ENCODE measurements around the gene ASIC3.

The ASIC3 gene

DNA sequence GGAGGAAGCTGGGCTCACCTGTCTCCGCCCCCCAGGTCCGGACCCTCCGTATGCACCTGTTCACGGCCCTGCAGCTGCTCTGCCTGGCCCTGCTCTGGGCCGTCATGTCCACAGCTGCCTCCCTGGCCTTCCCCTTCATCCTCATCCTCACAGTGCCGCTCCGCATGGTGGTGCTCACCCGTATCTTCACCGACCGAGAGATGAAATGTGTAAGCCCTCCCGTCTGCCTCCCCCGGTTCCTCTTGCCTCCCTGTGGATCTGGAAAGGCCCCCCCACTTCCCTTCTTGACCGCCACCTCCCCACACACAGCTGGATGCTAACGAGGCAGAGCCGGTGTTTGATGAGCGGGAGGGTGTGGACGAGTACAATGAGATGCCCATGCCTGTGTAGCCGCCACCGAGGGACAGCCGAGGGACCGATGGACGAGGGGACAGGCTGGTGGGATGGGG lies 27.7 kb downstream of the ASIC3 start:
- H3K27ac ChIP-seq (ENCODE audit: low read length), result no peak overlapping the region
- H3K9me3 ChIP-seq (ENCODE audit: control insufficient read depth in 2 of 2, low read length in 2 of 2), result no peaks in the 10 kb centered on the region
- no peak overlapping the region for H3K9ac ChIP-seq (ENCODE audit: low read length in 2 of 2)
- peaks cover 16 to 28% of the 10 kb centered on the region in 2 donors for H3K36me3 ChIP-seq (ENCODE audit: control insufficient read depth in 2 of 2, insufficient read depth in 2 of 2, low read length in 2 of 2)
- H3K27me3 ChIP-seq (ENCODE audit: control insufficient read depth in 1 of 2, insufficient read depth in 2 of 2, low read length in 2 of 2), result no peaks in the 10 kb centered on the region
- no peak overlapping the region for H3K4me3 ChIP-seq (ENCODE audit: low read length in 2 of 2)
- H3K4me1 ChIP-seq (ENCODE audit: control insufficient read depth, insufficient read depth, low read length), result peaks cover 25% of the 10 kb centered on the region

- H3K27me3 ChIP-seq (ENCODE audit: control insufficient read depth in 1 of 2, insufficient read depth in 2 of 2, low read length in 2 of 2), result no peaks in the 10 kb centered on the region
- no peaks in the 10 kb centered on the region for H3K9me3 ChIP-seq (ENCODE audit: control insufficient read depth in 2 of 2, low read length in 2 of 2)
- H3K36me3 ChIP-seq (ENCODE audit: control insufficient read depth in 2 of 2, insufficient read depth in 2 of 2, low read length in 2 of 2), result peaks cover 10 to 26% of the 10 kb centered on the region in 2 donors
- H3K4me3 ChIP-seq (ENCODE audit: low read length in 2 of 2), result no peak overlapping the region
- no peak overlapping the region for H3K9ac ChIP-seq (ENCODE audit: low read length in 2 of 2)
- H3K4me1 ChIP-seq (ENCODE audit: control insufficient read depth, insufficient read depth, low read length), result peaks cover 35% of the 10 kb centered on the region
- peak overlapping the region; percentile 31 for H3K27ac ChIP-seq (ENCODE audit: low read length)
Measured at GRCh38 chr7:151076863-151077704, 28.8 kb downstream of the ASIC3 start.

- H3K4me1 ChIP-seq (ENCODE audit: control insufficient read depth, insufficient read depth, low read length), result peaks cover 42% of the 10 kb centered on the region
- H3K27me3 ChIP-seq (ENCODE audit: control insufficient read depth in 1 of 2, insufficient read depth in 2 of 2, low read length in 2 of 2), result no peaks in the 10 kb centered on the region
- peaks cover 10 to 24% of the 10 kb centered on the region in 2 donors for H3K36me3 ChIP-seq (ENCODE audit: control insufficient read depth in 2 of 2, insufficient read depth in 2 of 2, low read length in 2 of 2)
- no peaks in the 10 kb centered on the region for H3K9me3 ChIP-seq (ENCODE audit: control insufficient read depth in 2 of 2, low read length in 2 of 2)
- no peak overlapping the region for H3K4me3 ChIP-seq (ENCODE audit: low read length in 2 of 2)
- no peak overlapping the region for H3K9ac ChIP-seq (ENCODE audit: low read length in 2 of 2)
- H3K27ac ChIP-seq (ENCODE audit: low read length), result peak overlapping the region; percentile 31
Measured at GRCh38 chr7:151077705-151078232, 29.4 kb downstream of the ASIC3 start.

DNA sequence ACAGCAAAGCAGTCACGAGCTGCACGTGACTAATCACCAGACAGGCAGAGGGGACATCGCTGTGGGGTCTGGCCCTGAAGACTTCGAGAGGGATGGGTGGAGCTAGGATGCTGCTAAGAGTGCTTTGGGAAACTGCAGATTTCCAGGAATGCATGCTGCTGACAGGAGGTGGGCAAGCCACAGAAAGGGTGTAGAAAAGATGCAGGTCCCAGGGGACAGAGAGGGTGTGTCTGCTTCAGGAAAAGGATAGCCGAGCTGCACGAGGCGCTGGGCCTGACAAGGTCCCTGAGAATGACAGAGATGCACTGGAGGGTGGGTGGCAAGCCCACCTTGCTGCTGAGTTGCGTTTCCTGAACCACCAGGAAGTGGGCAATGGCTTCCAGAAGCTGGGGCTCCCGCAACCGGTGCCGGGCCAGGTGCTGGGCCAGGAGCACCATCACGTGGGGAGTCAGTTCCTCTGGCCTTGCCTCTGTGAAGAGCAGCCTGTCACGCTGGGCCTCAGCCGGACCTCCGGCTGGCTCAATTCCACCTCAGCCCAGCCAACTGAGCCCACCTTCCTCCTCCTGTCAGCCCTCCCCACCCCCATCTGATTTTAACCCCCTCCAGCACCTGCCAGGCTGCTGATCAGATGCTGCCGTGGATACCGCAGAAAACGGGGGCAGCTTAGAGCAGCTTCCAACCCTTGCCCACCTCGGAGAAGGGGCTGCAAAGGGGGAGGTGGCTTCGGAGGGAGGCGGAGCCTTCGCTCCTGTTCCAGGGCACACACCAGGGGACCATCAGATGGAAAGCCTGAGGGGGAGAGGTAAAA lies 30.1 kb downstream of the ASIC3 start:
- Histone ChIP-seq H3K4me3 (ENCODE audit: low read length in 2 of 2) (no peak overlapping the region), H3K4me1 (ENCODE audit: control insufficient read depth, insufficient read depth, low read length) (peaks cover 42% of the 10 kb centered on the region), H3K36me3 (ENCODE audit: control insufficient read depth in 2 of 2, insufficient read depth in 2 of 2, low read length in 2 of 2) (peaks cover 10 to 24% of the 10 kb centered on the region in 2 donors), H3K27ac (ENCODE audit: low read length) (peak overlapping the region; percentile 31), H3K9ac (ENCODE audit: low read length in 2 of 2) (no peak overlapping the region), H3K9me3 (ENCODE audit: control insufficient read depth in 2 of 2, low read length in 2 of 2) (no peaks in the 10 kb centered on the region), H3K27me3 (ENCODE audit: control insufficient read depth in 1 of 2, insufficient read depth in 2 of 2, low read length in 2 of 2) (no peaks in the 10 kb centered on the region)

GRCh38 chr7:151079199-151079910 lies 31.0 kb downstream of the ASIC3 start:
- Histone ChIP-seq H3K4me3 (ENCODE audit: low read length in 2 of 2) (peak overlapping the region; percentile 87 to 88), H3K27ac (ENCODE audit: low read length) (no peak overlapping the region), H3K36me3 (ENCODE audit: control insufficient read depth in 2 of 2, insufficient read depth in 2 of 2, low read length in 2 of 2) (peaks cover 10 to 19% of the 10 kb centered on the region in 2 donors), H3K9me3 (ENCODE audit: control insufficient read depth in 2 of 2, low read length in 2 of 2) (no peaks in the 10 kb centered on the region), H3K4me1 (ENCODE audit: control insufficient read depth, insufficient read depth, low read length) (peaks cover 47% of the 10 kb centered on the region), H3K9ac (ENCODE audit: low read length in 2 of 2) (peak overlapping the region; percentile 82 to 91), H3K27me3 (ENCODE audit: control insufficient read depth in 1 of 2, insufficient read depth in 2 of 2, low read length in 2 of 2) (no peaks in the 10 kb centered on the region)

GRCh38 chr7:151080067-151080521 lies 31.8 kb downstream of the ASIC3 start:
- Histone ChIP-seq H3K4me1 (ENCODE audit: control insufficient read depth, insufficient read depth, low read length) (peaks cover 47% of the 10 kb centered on the region), H3K27me3 (ENCODE audit: control insufficient read depth in 1 of 2, insufficient read depth in 2 of 2, low read length in 2 of 2) (no peaks in the 10 kb centered on the region), H3K4me3 (ENCODE audit: low read length in 2 of 2) (peak overlapping the region; percentile 87 to 88), H3K27ac (ENCODE audit: low read length) (peak overlapping the region; percentile 95), H3K9me3 (ENCODE audit: control insufficient read depth in 2 of 2, low read length in 2 of 2) (no peaks in the 10 kb centered on the region), H3K9ac (ENCODE audit: low read length in 2 of 2) (peak overlapping the region; percentile 82 to 91), H3K36me3 (ENCODE audit: control insufficient read depth in 2 of 2, insufficient read depth in 2 of 2, low read length in 2 of 2) (peaks cover 3 to 14% of the 10 kb centered on the region in 2 donors)

DNA sequence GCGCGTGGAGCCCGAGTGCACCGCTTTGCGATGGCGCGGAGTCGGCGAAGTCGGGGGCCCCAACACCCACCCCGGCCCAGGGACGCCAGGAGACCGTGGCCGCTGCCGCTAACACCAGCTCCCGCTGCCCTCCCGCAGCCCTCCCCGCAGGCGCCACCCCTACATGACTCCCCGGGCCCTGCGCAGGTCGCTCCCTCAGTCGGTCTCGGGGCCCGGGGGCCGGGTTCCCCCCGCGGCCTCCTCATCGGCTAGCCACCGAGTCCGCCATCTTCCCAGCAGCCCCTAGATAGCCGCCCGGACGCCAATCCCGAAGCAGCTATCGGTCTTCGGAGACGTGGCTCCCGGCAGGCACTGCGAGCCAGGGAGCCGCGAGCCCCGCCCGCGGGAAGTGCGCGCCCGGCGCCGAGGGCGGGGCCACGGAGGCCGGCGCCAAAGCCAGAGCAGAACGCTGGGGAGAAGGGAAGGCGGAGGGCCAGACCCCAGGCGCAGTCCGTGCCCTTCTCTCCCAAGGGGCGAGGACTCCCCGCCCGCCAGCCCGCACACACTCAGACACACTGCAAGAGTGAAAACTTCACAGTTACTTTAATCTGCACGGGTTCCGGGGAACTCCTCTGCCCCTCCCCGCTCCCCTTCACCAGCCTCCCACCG lies 32.3 kb downstream of the ASIC3 start, which contains the start of gene FASTK:
Gene FASTK, minus strand, starts transcription at position 288 of the 648 bp plus-strand sequence. Its CDS starts 43 bp downstream, at position 245.
- peak within 1 kb of the TSS; percentile 87 to 88 for H3K4me3 ChIP-seq (ENCODE audit: low read length in 2 of 2)
- no peaks in the 10 kb centered on the region for H3K27me3 ChIP-seq (ENCODE audit: control insufficient read depth in 1 of 2, insufficient read depth in 2 of 2, low read length in 2 of 2)
- peaks cover 51% of the 10 kb centered on the region for H3K4me1 ChIP-seq (ENCODE audit: control insufficient read depth, insufficient read depth, low read length)

GRCh38 chr7:151081170-151082101 lies 33.1 kb downstream of the ASIC3 start:
- Histone ChIP-seq H3K27me3 (ENCODE audit: control insufficient read depth in 1 of 2, insufficient read depth in 2 of 2, low read length in 2 of 2) (no peaks in the 10 kb centered on the region), H3K27ac (ENCODE audit: low read length) (peak overlapping the region; percentile 95), H3K4me3 (ENCODE audit: low read length in 2 of 2) (peak overlapping the region; percentile 59 to 87), H3K36me3 (ENCODE audit: control insufficient read depth in 2 of 2, insufficient read depth in 2 of 2, low read length in 2 of 2) (peaks cover 0 to 5% of the 10 kb centered on the region in 2 donors), H3K4me1 (ENCODE audit: control insufficient read depth, insufficient read depth, low read length) (peaks cover 55% of the 10 kb centered on the region), H3K9me3 (ENCODE audit: control insufficient read depth in 2 of 2, low read length in 2 of 2) (no peaks in the 10 kb centered on the region), H3K9ac (ENCODE audit: low read length in 2 of 2) (peak overlapping the region; percentile 68 to 81)

More for the DNA sequence above, 32.3 kb downstream of the ASIC3 start, which contains the start of gene FASTK:
- peak within 1 kb of the TSS; percentile 82 to 91 for H3K9ac ChIP-seq (ENCODE audit: low read length in 2 of 2)
- peaks cover 0 to 10% of the 10 kb centered on the region in 2 donors for H3K36me3 ChIP-seq (ENCODE audit: control insufficient read depth in 2 of 2, insufficient read depth in 2 of 2, low read length in 2 of 2)
- peak within 1 kb of the TSS; percentile 95 for H3K27ac ChIP-seq (ENCODE audit: low read length)
- H3K9me3 ChIP-seq (ENCODE audit: control insufficient read depth in 2 of 2, low read length in 2 of 2), result no peaks in the 10 kb centered on the region
